K562 (cell line): Measurements from ENCODE around the gene XPO6. TPM values are rescaled to one million over a fixed set of nuclear protein-coding genes. Genes with fewer than 3 reads are reported as not detected.

ENCODE experiments used
- ATAC-seq: fragments of 200-7000 bp; cut with Tn5 transposase; 3 replicates; pipeline ENCODE4 v1.9.1; 2020; ENCODE audit warnings: moderate library complexity
- BruUV-seq: library from RNA; stranded (reverse); fragments of 400-500 nt; replicated peaks from 2 replicates; lab custom pipeline; 2021; lab: Mats Ljungman, UMichigan
- CTCF ChIA-PET: fragments of 300-600 bp; formaldehyde crosslinking; extraction: SDS; loops from one replicate; lab custom pipeline; 2021; ENCODE audit warnings: low intra/inter-chr PET ratio; lab: Yijun Ruan, JAX
- POLR2A ChIA-PET: fragments of 300-600, 350-650 bp; sonication (Branson Sonifier 250); formaldehyde crosslinking; extraction: SDS; loops from one replicate; lab custom pipeline; 2021; ENCODE audit warnings: antibody characterized with exemption, inconsistent platforms; lab: Yijun Ruan, JAX
- DNase-seq, 4 experiments: peaks; one replicate each; pipeline versions ENCODE4 v3.0.0 to v3.0.0-alpha.2; 2011 to 2018; ENCODE audit warnings: low spot score in 3 of 4, mixed read lengths in 3 of 4; ENCODE audit errors: extremely low read depth in 1 of 4
- FAIRE-seq: peaks from 2 replicates; lab custom pipeline; 2011; peaks lifted over from hg19 to GRCh38; lab: Jason Lieb, UNC
- H2AFZ ChIP-seq: 2 replicates; pipeline ENCODE4 v1.6.0; 2011; ENCODE audit warnings: low read depth, low read length, control low read depth, inconsistent platforms
- H3K27ac ChIP-seq: fragments of 200-600 bp; 3 replicates; pipeline ENCODE4 v1.8.0; 2011; ENCODE audit warnings: low read depth, mild to moderate bottlenecking, control low read depth, inconsistent platforms, low read length, moderate library complexity, mixed read lengths; ENCODE audit errors: extremely low read depth
- H3K27me3 ChIP-seq, 2 experiments: fragments of 300-600 bp in 1 of 2; 2 replicates in 1 of 2; 3 replicates in 1 of 2; pipeline versions ENCODE4 v1.6.0 to v1.8.0; 2011; ENCODE audit warnings: inconsistent platforms in 2 of 2, low read length in 2 of 2, mild to moderate bottlenecking in 1 of 2, mixed read lengths in 1 of 2, moderate library complexity in 1 of 2; ENCODE audit not compliant: control insufficient read depth in 2 of 2, insufficient read depth in 2 of 2
- H3K36me3 ChIP-seq: fragments of 300-600 bp; 3 replicates; pipeline ENCODE4 v1.8.0; 2011; ENCODE audit warnings: mild to moderate bottlenecking, low read length, inconsistent platforms; ENCODE audit not compliant: control insufficient read depth, insufficient read depth
- H3K4me1 ChIP-seq, 2 experiments: fragments of 200-600 bp in 1 of 2; replicated peaks in 1 of 2; 2 replicates in 1 of 2; 3 replicates in 1 of 2; pipeline versions ENCODE4 v1.5.1 to v1.8.0; 2011; ENCODE audit warnings: inconsistent platforms in 2 of 2, low read length in 2 of 2, mild to moderate bottlenecking in 1 of 2, mixed read lengths in 1 of 2, moderate library complexity in 1 of 2; ENCODE audit not compliant: control insufficient read depth in 2 of 2, insufficient read depth in 2 of 2
- H3K4me2 ChIP-seq: 2 replicates; pipeline ENCODE4 v1.6.1; 2011; ENCODE audit warnings: low read length, control low read depth, inconsistent platforms, mixed read lengths; ENCODE audit not compliant: insufficient read depth
- H3K4me3 ChIP-seq: fragments of 200-600 bp; sonication (generic), shearing (Covaris generic); 2 replicates; pipeline ENCODE4 v1.5.1; 2016; ENCODE audit warnings: control low read depth, inconsistent platforms
- H3K79me2 ChIP-seq: fragments of 200-600 bp; 3 replicates; pipeline ENCODE4 v1.8.0; 2011; ENCODE audit warnings: low read length, inconsistent platforms; ENCODE audit not compliant: control insufficient read depth, insufficient read depth
- H3K9ac ChIP-seq, 2 experiments: 2 replicates each; pipeline versions ENCODE4 v1.6.0 to v1.6.1; 2011; ENCODE audit warnings: low read depth in 2 of 2, low read length in 2 of 2, control low read depth in 1 of 2, inconsistent platforms in 1 of 2, mild to moderate bottlenecking in 1 of 2, mixed read lengths in 1 of 2; ENCODE audit not compliant: insufficient read depth in 1 of 2
- H3K9me1 ChIP-seq: one replicate; pipeline ENCODE4 v1.6.0; 2011; ENCODE audit warnings: inconsistent platforms, mild to moderate bottlenecking, low read length, moderate library complexity; ENCODE audit not compliant: control insufficient read depth, insufficient read depth
- H3K9me3 ChIP-seq: replicated peaks from 2 replicates; pipeline ENCODE4 v1.5.1; 2011; ENCODE audit warnings: low read depth, low read length, inconsistent platforms; ENCODE audit not compliant: control insufficient read depth, insufficient read depth
- H4K20me1 ChIP-seq: replicated peaks from 2 replicates; pipeline ENCODE4 v1.6.1; 2011; ENCODE audit warnings: low read length, inconsistent platforms, mixed read lengths; ENCODE audit not compliant: control insufficient read depth, insufficient read depth
- CREBBP ChIP-seq: IDR thresholded peaks from one replicate; pipeline ENCODE4 v1.6.1; 2012; ENCODE audit warnings: low read depth, mild to moderate bottlenecking, control low read depth, inconsistent platforms, low read length
- E2F3 ChIP-seq: fragments of 250-450 bp; sonication (Bioruptor Pico); IDR thresholded peaks from 2 replicates; pipeline ENCODE4 v1.4.0; 2020; ENCODE audit warnings: mild to moderate bottlenecking
- ERF ChIP-seq: fragments of 450-650 bp; formaldehyde crosslinking; IDR thresholded peaks from 2 replicates; pipeline ENCODE4 v1.4.0; 2020; ENCODE audit warnings: mild to moderate bottlenecking, mixed read lengths
- KAT7 ChIP-seq: sonication (generic); formaldehyde crosslinking; IDR thresholded peaks from 2 replicates; pipeline ENCODE4 v1.8.0; 2022; ENCODE audit warnings: missing genetic modification reagents, mild to moderate bottlenecking, borderline replicate concordance
- TGIF2 ChIP-seq: sonication (generic); formaldehyde crosslinking; IDR thresholded peaks from 2 replicates; pipeline ENCODE4 v1.8.1; 2022; ENCODE audit warnings: mild to moderate bottlenecking, missing genetic modification reagents, moderate library complexity
- ZNF217 ChIP-seq: sonication (generic); formaldehyde crosslinking; IDR thresholded peaks from 2 replicates; pipeline ENCODE4 v1.8.0; 2022; ENCODE audit warnings: mild to moderate bottlenecking, missing genetic modification reagents
- ZNF3 ChIP-seq: fragments of 250-450 bp; sonication (Bioruptor Pico); IDR thresholded peaks from 2 replicates; pipeline ENCODE4 v1.5.0; 2021; ENCODE audit warnings: mild to moderate bottlenecking, moderate library complexity
- WGBS: fragments of 100-300 bp; shearing (Covaris generic); methylation state at CpG from one replicate; pipeline ENCODE4 v1.1.6; 2016; ENCODE audit warnings: low coverage, mixed read lengths; ENCODE audit not compliant: insufficient coverage; ENCODE audit errors: missing lambda C conversion rate; 5-methylcytosine and 5-hydroxymethylcytosine counted together
- in situ Hi-C: fragments of 300-500 bp; cut with MboI; formaldehyde crosslinking; loops from 4 replicates; pipeline ENCODE4 v1.15.0; 2018; ENCODE audit warnings: inconsistent platforms, mixed read lengths
- intact Hi-C: fragments of 100-400 bp; cut with micrococcal nuclease; formaldehyde crosslinking; loops from 2 replicates; pipeline ENCODE4 v1.14.2; 2022
- polyA plus RNA-seq, 8 experiments: library from polyadenylated mRNA; depleted of rRNA in 4 of 8; stranded (reverse) in 5 of 8; unstranded in 3 of 8; fragments of >200 nt; fragmentation: Nextera tagmentation in 2 of 8; fragmentation: Illumina TruSeq in 1 of 8; extraction: Ambion mirVana in 2 of 8; extraction: Trizol in 1 of 8; gene quantifications; 2 replicates each; pipeline versions ENCODE4 v1.2.1 to v1.2.3, GENCODE V29; 2011 to 2014; ENCODE audit warnings: inconsistent platforms in 1 of 8, missing spikeins in 1 of 8
- total RNA-seq, 7 experiments: library from RNA; depleted of rRNA in 6 of 7; stranded (reverse); fragments of >200 nt in 6 of 7; fragmentation: Illumina TruSeq in 2 of 7; extraction: Trizol in 2 of 7; gene quantifications; 2 replicates each; pipeline versions ENCODE4 v1.2.1 to v1.2.3, GENCODE V29; 2011 to 2021; ENCODE audit warnings: low replicate concordance in 1 of 7
- TF ChIP-seq, protein P1 (sequence below): sonication (generic); formaldehyde crosslinking; IDR thresholded peaks from 2 replicates; pipeline ENCODE4 v1.8.0; 2022; ENCODE audit warnings: mild to moderate bottlenecking, missing genetic modification reagents, borderline replicate concordance
- TF ChIP-seq, protein P2 (sequence below): fragments of 250-450 bp; sonication (Bioruptor Pico); IDR thresholded peaks from 2 replicates; pipeline ENCODE4 v1.8.0; 2021; ENCODE audit warnings: moderate library complexity, mild to moderate bottlenecking, inconsistent platforms
- TF ChIP-seq, protein P3 (sequence below): fragments of 150-350 bp; IDR thresholded peaks from 2 replicates; pipeline ENCODE4 v1.6.1; 2014; ENCODE audit warnings: low read depth, mild to moderate bottlenecking, low read length, borderline replicate concordance

XPO6 gene
- total and polyA plus RNA-seq, 9 of the 15 experiments (the other 6 are each of a cell fraction or from before 2014, with no cell fraction given), result 11.2 to 196 (median 119) TPM

DNA sequence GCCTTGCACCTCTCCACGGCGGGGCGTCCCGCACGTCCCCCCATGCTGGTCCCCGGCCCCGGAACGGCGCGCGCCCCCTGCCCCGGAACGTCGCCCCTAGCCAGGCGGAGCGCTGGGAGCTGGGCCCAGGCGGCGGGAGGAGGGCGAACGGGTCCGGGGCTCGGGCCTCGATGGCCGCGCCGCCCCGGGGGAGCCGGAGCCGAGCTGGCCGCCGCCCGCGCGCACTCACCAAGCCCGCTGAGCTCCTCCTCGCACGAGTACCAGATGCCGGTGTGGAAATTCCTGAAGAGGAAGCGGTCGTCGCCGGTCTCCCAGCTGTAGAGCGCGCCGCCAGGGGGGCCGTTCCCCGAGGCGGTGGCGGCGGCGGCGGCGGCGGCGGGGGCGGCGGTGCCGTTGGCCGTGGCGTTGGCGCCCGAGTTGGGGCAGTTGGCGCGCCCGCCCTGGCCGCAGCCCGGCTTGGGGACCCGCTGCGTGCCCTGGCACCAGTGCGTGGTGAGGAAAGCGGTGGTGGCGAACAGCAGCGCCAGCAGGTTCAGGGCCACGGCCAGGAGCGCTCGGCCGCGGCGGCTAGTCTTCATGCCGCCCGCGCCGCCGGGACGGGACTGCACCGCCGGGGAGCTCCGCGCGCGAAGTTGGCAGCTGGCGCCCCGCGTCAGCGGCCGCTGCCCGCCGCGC, 148.8 kb downstream of the XPO6 start:
- Histone ChIP-seq H3K9me3 (no peaks in the 10 kb centered on the region), H3K4me1 (no peaks in the 10 kb centered on the region), H3K27ac (no peak overlapping the region), H4K20me1 (no peaks in the 10 kb centered on the region; the same call in 1 of the 2 replicates), H3K27me3 (peaks cover 46 to 71% of the 10 kb centered on the region in 2 experiments), H2AFZ (no peak overlapping the region), H3K79me2 (no peaks in the 10 kb centered on the region), H3K9ac (no peak overlapping the region), H3K9me1 (no peaks in the 10 kb centered on the region), H3K36me3 (no peaks in the 10 kb centered on the region), H3K4me2 (no peak overlapping the region), H3K4me3 (no peak overlapping the region)
- no TSS peak for BruUV-seq
- CTCF ChIA-PET, result no interaction called here
- FAIRE-seq (no peak), DNase-seq (no peak), ATAC-seq (no peak)
- 22% methylated on average over 20 of the region's 99 CpGs for WGBS
- in situ Hi-C loops, result no loop called here
- intact Hi-C loops, result no loop called here
- TF ChIP-seq ERF (CRISPR knock-in tag) (no peak), KAT7 (no peak), ZNF217 (CRISPR knock-in tag) (no peak), ZNF3 (CRISPR knock-in tag) (no peak), E2F3 (CRISPR knock-in tag) (no peak), TGIF2 (CRISPR knock-in tag) (no peak), CREBBP (no peak)
- TF ChIP-seq, protein P1, sequence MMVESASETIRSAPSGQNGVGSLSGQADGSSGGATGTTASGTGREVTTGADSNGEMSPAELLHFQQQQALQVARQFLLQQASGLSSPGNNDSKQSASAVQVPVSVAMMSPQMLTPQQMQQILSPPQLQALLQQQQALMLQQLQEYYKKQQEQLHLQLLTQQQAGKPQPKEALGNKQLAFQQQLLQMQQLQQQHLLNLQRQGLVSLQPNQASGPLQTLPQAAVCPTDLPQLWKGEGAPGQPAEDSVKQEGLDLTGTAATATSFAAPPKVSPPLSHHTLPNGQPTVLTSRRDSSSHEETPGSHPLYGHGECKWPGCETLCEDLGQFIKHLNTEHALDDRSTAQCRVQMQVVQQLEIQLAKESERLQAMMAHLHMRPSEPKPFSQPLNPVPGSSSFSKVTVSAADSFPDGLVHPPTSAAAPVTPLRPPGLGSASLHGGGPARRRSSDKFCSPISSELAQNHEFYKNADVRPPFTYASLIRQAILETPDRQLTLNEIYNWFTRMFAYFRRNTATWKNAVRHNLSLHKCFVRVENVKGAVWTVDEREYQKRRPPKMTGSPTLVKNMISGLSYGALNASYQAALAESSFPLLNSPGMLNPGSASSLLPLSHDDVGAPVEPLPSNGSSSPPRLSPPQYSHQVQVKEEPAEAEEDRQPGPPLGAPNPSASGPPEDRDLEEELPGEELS (CRISPR knock-in tag), result no peak
- TF ChIP-seq, protein P2, sequence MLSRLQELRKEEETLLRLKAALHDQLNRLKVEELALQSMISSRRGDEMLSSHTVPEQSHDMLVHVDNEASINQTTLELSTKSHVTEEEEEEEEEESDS (CRISPR knock-in tag), result no peak
- TF ChIP-seq, protein P3, sequence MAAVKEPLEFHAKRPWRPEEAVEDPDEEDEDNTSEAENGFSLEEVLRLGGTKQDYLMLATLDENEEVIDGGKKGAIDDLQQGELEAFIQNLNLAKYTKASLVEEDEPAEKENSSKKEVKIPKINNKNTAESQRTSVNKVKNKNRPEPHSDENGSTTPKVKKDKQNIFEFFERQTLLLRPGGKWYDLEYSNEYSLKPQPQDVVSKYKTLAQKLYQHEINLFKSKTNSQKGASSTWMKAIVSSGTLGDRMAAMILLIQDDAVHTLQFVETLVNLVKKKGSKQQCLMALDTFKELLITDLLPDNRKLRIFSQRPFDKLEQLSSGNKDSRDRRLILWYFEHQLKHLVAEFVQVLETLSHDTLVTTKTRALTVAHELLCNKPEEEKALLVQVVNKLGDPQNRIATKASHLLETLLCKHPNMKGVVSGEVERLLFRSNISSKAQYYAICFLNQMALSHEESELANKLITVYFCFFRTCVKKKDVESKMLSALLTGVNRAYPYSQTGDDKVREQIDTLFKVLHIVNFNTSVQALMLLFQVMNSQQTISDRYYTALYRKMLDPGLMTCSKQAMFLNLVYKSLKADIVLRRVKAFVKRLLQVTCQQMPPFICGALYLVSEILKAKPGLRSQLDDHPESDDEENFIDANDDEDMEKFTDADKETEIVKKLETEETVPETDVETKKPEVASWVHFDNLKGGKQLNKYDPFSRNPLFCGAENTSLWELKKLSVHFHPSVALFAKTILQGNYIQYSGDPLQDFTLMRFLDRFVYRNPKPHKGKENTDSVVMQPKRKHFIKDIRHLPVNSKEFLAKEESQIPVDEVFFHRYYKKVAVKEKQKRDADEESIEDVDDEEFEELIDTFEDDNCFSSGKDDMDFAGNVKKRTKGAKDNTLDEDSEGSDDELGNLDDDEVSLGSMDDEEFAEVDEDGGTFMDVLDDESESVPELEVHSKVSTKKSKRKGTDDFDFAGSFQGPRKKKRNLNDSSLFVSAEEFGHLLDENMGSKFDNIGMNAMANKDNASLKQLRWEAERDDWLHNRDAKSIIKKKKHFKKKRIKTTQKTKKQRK, result no peak
- POLR2A ChIA-PET, result no interaction called here
